ELR (cell line): ENCODE data around the gene KIRREL3.

Experiments used
- DNase-seq: peaks from one replicate; pipeline ENCODE4 v3.0.0-alpha.2; 2015; ENCODE audit warnings: low read depth

Gene KIRREL3

GRCh38 chr11:126598344-126599216 lies 402.0 kb downstream of the KIRREL3 start:
- DNase-seq: no peak

GRCh38 chr11:126597041-126597440 lies 403.5 kb downstream of the KIRREL3 start:
- DNase-seq: no peak

GRCh38 chr11:126596474-126596873 lies 404.1 kb downstream of the KIRREL3 start:
- DNase-seq: no peak

GRCh38 chr11:126595560-126595959 lies 405.0 kb downstream of the KIRREL3 start:
- DNase-seq: no peak

GRCh38 chr11:126594921-126595367 lies 405.6 kb downstream of the KIRREL3 start:
- DNase-seq: no peak

GRCh38 chr11:126592496-126593410 lies 407.8 kb downstream of the KIRREL3 start:
- DNase-seq: no peak

- DNase-seq: no peak
Observed at GRCh38 chr11:126591966-126592489, 408.5 kb downstream of the KIRREL3 start.

- DNase-seq: peak; percentile 40
Observed at GRCh38 chr11:126589492-126589803, 411.1 kb downstream of the KIRREL3 start.

GRCh38 chr11:126588630-126589491 lies 411.7 kb downstream of the KIRREL3 start:
- no peak for DNase-seq

GRCh38 chr11:126587541-126587940 lies 413.0 kb downstream of the KIRREL3 start:
- no peak for DNase-seq

- DNase-seq: peak; percentile 96
Observed at GRCh38 chr11:126585774-126586491, 414.6 kb downstream of the KIRREL3 start.

- DNase-seq: no peak
Observed at GRCh38 chr11:126585388-126585773, 415.2 kb downstream of the KIRREL3 start.

- no peak for DNase-seq
Observed at GRCh38 chr11:126583594-126584427, 416.8 kb downstream of the KIRREL3 start.

GRCh38 chr11:126583101-126583500 lies 417.5 kb downstream of the KIRREL3 start:
- DNase-seq: no peak

- DNase-seq: no peak
Observed at GRCh38 chr11:126581871-126582648, 418.5 kb downstream of the KIRREL3 start.

GRCh38 chr11:126578426-126578825 lies 422.1 kb downstream of the KIRREL3 start:
- DNase-seq: no peak

- DNase-seq: no peak
Observed at GRCh38 chr11:126578021-126578420, 422.5 kb downstream of the KIRREL3 start.

- no peak for DNase-seq
Observed at GRCh38 chr11:126575849-126576248, 424.7 kb downstream of the KIRREL3 start.

GRCh38 chr11:126573325-126573978 lies 427.1 kb downstream of the KIRREL3 start:
- DNase-seq: no peak
